HepG2 (cell line): ENCODE measurements around the gene SMARCA5. TPM values are rescaled to one million over a fixed set of nuclear protein-coding genes. Genes with fewer than 3 reads are reported as not detected.

ENCODE experiments used
- CAMTA2 ChIP-seq: sonication (generic); formaldehyde crosslinking; IDR thresholded peaks from 2 replicates; pipeline ENCODE4 v1.4.0; 2020; ENCODE audit warnings: mild to moderate bottlenecking, missing genetic modification reagents, borderline replicate concordance
- E2F5 ChIP-seq: sonication (generic); formaldehyde crosslinking; conservative IDR thresholded peaks from 2 replicates; pipeline ENCODE4 v1.4.0; 2020; ENCODE audit warnings: missing genetic modification reagents
- MLLT10 ChIP-seq: sonication (generic); formaldehyde crosslinking; IDR thresholded peaks from 2 replicates; pipeline ENCODE4 v1.4.0; 2020; ENCODE audit warnings: missing genetic modification reagents
- MXD1 ChIP-seq: sonication (generic); formaldehyde crosslinking; IDR thresholded peaks from 2 replicates; pipeline ENCODE4 v1.4.0; 2020; ENCODE audit warnings: mild to moderate bottlenecking, missing genetic modification reagents
- MYPOP ChIP-seq: sonication (generic); formaldehyde crosslinking; IDR thresholded peaks from 2 replicates; pipeline ENCODE4 v1.8.1; 2023; ENCODE audit warnings: mild to moderate bottlenecking, moderate library complexity, missing genetic modification reagents
- NFYB ChIP-seq: sonication (generic); formaldehyde crosslinking; IDR thresholded peaks from 2 replicates; pipeline ENCODE4 v1.4.0; 2020; ENCODE audit warnings: missing genetic modification reagents
- POLR2AphosphoS5 ChIP-seq: IDR thresholded peaks from 2 replicates; pipeline ENCODE4 v1.6.1; 2012; ENCODE audit warnings: low read depth, low read length
- RBAK ChIP-seq: sonication (generic); formaldehyde crosslinking; IDR thresholded peaks from 2 replicates; pipeline ENCODE4 v1.5.1; 2020; ENCODE audit warnings: mild to moderate bottlenecking, missing genetic modification reagents
- RFX5 ChIP-seq: IDR thresholded peaks from 2 replicates; pipeline ENCODE4 v1.6.1; 2011; ENCODE audit warnings: low read depth, low read length, improper control_type of control experiment
- SATB2 ChIP-seq: sonication (generic); formaldehyde crosslinking; IDR thresholded peaks from 2 replicates; pipeline ENCODE4 v1.5.0; 2020; ENCODE audit warnings: missing genetic modification reagents
- SRSF1 ChIP-seq: fragments of 200-400 bp; formaldehyde crosslinking; optimal IDR thresholded peaks from 2 replicates; pipeline ENCODE3; 2017; ENCODE audit warnings: mild to moderate bottlenecking, low read depth, low read length, moderate library complexity
- ZFP91 ChIP-seq: sonication (generic); formaldehyde crosslinking; IDR thresholded peaks from 2 replicates; pipeline ENCODE4 v1.9.0; 2022; ENCODE audit warnings: missing genetic modification reagents, mild to moderate bottlenecking, borderline replicate concordance
- ZFX ChIP-seq: sonication (generic); formaldehyde crosslinking; IDR thresholded peaks from 2 replicates; pipeline ENCODE4 v1.4.0; 2020; ENCODE audit warnings: mild to moderate bottlenecking, low read depth, missing genetic modification reagents, moderate library complexity
- ZNF12 ChIP-seq: sonication (generic); formaldehyde crosslinking; IDR thresholded peaks from 2 replicates; pipeline ENCODE4 v1.5.0; 2020; ENCODE audit warnings: missing genetic modification reagents
- ZNF225 ChIP-seq: sonication (generic); formaldehyde crosslinking; IDR thresholded peaks from 2 replicates; pipeline ENCODE4 v1.4.0; 2020; ENCODE audit warnings: mild to moderate bottlenecking, missing genetic modification reagents
- ZNF280B ChIP-seq: sonication (generic); formaldehyde crosslinking; IDR thresholded peaks from 2 replicates; pipeline ENCODE4 v1.5.0; 2020; ENCODE audit warnings: missing genetic modification reagents, mild to moderate bottlenecking, borderline replicate concordance
- ZNF513 ChIP-seq: sonication (generic); formaldehyde crosslinking; conservative IDR thresholded peaks from 2 replicates; pipeline ENCODE4 v1.5.0; 2020; ENCODE audit warnings: missing genetic modification reagents
- ZNF580 ChIP-seq: IDR thresholded peaks from 2 replicates; pipeline ENCODE4 v1.6.1; 2016; ENCODE audit warnings: low read depth, borderline replicate concordance
- ZNF598 ChIP-seq: sonication (generic); formaldehyde crosslinking; IDR thresholded peaks from 2 replicates; pipeline ENCODE4 v1.5.1; 2020; ENCODE audit warnings: mild to moderate bottlenecking, missing genetic modification reagents, borderline replicate concordance
- ZNF747 ChIP-seq: sonication (generic); formaldehyde crosslinking; IDR thresholded peaks from 2 replicates; pipeline ENCODE4 v1.8.1; 2023; ENCODE audit warnings: missing genetic modification reagents, mild to moderate bottlenecking, borderline replicate concordance
- ZNF749 ChIP-seq: sonication (generic); formaldehyde crosslinking; IDR thresholded peaks from 2 replicates; pipeline ENCODE4 v1.8.0; 2022; ENCODE audit warnings: mild to moderate bottlenecking, missing genetic modification reagents, moderate library complexity, borderline replicate concordance
- polyA plus RNA-seq, 8 experiments: library from polyadenylated mRNA; depleted of rRNA in 3 of 8; stranded (reverse) in 7 of 8; unstranded in 1 of 8; fragments of >200 nt; fragmentation: Illumina TruSeq in 4 of 8; extraction: Trizol in 4 of 8; gene quantifications; 2 replicates each; pipeline versions ENCODE4 v1.2.1 to v1.2.3, GENCODE V29; 2011 to 2016; ENCODE audit warnings: low read depth in 4 of 8, missing spikeins in 1 of 8, mixed read lengths in 1 of 8; ENCODE audit not compliant: insufficient read depth in 1 of 8
- total RNA-seq, 5 experiments: library from RNA; depleted of rRNA; stranded (reverse); fragments of >200 nt; fragmentation: Illumina TruSeq; extraction: Trizol; gene quantifications; 2 replicates each; pipeline ENCODE4 v1.2.3, GENCODE V29; 2016; ENCODE audit warnings: low read depth in 1 of 5

The SMARCA5 gene
- total and polyA plus RNA-seq, 2 of the 13 experiments (the other 11 are each of a cell fraction or from before 2014, with no cell fraction given), result 7.0 to 37.5 TPM

- TF ChIP-seq ZFX (peak; percentile 98), ZNF598 (CRISPR knock-in tag) (peak; percentile 66; the same call in 1 of the 2 replicates), POLR2AphosphoS5 (peak; percentile 90), MXD1 (CRISPR knock-in tag) (peak; percentile 83; the same call in 1 of the 2 replicates), SATB2 (CRISPR knock-in tag) (no peak), CAMTA2 (CRISPR knock-in tag) (peak; percentile 54; the same call in 1 of the 2 replicates), ZNF513 (CRISPR knock-in tag) (no peak), MLLT10 (CRISPR knock-in tag) (no peak), NFYB (peak; percentile 42; the same call in 1 of the 2 replicates), ZNF580 (CRISPR knock-in tag) (peak; percentile 41; the same call in 1 of the 2 replicates), RBAK (peak; percentile 40; the same call in 1 of the 2 replicates), ZFP91 (peak; percentile 86), MYPOP (peak; percentile 89), ZNF225 (CRISPR knock-in tag) (peak; percentile 87; the same call in 1 of the 2 replicates), SRSF1 (peak; percentile 36), ZNF749 (CRISPR knock-in tag) (peak; percentile 30; the same call in 1 of the 2 replicates), ZNF280B (CRISPR knock-in tag) (peak; percentile 59), ZNF12 (peak; percentile 7), RFX5 (peak; percentile 54), E2F5 (no peak), ZNF747 (peak; percentile 49; the same call in 1 of the 2 replicates)
Observed at GRCh38 chr4:143513314-143514168, at the start of gene SMARCA5 (continued).
